HG02943 (cell line): Measurements from ENCODE around the gene ITGA5.

ENCODE experiments used
- ATAC-seq: cut with Tn5 transposase; IDR thresholded peaks from one replicate; pipeline ENCODE4 v1.9.1; 2021; ENCODE audit warnings: mild to moderate bottlenecking, low read depth, moderate library complexity; ENCODE audit not compliant: unreplicated experiment

ITGA5 gene

GRCh38 chr12:54419088-54419887, at the start of gene ITGA5:
Gene ITGA5 (minus strand): TSS chr12:54419266. CDS start chr12:54419198, 68 bp downstream.
- ATAC-seq = no peak

GRCh38 chr12:54465857-54466523, 46.9 kb upstream of the ITGA5 start:
- no peak for ATAC-seq

DNA sequence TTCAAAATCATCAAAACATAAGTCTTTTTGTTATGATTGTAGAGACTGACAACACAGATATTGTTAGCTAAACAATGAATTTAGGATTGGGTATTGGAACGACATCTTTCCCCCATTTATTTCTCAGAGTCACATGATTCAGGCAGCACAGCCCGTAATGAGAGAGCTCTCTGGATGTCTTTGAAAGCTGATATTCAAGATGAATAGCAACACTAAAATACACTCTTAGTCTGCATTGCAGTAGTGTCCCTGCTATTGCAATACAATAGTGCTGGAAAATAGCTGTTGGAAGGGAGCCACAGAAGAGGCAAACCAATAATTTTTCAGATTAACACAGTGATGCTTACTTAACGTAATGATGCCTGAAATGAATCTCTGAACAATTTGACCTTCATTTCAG, 44.4 kb upstream of the ITGA5 start:
- no peak for ATAC-seq

GRCh38 chr12:54463034-54463433, 44.0 kb upstream of the ITGA5 start:
- no peak for ATAC-seq

DNA sequence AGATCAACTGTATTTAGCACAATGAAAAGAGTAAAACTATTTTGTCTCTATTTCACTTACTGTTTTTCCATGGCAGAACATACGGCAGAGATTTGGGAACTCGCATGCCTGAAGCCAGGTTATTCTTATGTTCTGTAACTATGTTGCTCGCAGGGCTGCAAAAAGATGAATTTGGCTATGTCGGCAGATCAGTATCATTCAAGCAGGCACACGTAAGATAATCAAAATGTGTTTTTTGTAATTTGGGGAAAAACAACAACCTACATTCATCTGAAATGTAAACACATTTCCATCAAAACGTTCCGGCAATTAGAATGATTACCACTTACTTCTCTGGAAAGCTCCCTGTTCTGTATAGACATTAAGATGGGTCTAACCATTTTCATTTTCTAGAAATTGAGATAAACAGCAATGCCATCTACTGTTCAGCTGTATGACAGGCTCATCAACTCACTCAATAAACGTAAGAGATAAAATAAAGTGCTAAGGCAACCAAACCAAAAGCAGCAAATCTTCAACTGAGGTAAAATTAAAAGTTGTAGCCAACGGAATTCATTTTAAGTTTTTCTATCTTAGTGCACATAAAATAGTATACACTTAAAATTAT, 41.4 kb upstream of the ITGA5 start:
- ATAC-seq = no peak

DNA sequence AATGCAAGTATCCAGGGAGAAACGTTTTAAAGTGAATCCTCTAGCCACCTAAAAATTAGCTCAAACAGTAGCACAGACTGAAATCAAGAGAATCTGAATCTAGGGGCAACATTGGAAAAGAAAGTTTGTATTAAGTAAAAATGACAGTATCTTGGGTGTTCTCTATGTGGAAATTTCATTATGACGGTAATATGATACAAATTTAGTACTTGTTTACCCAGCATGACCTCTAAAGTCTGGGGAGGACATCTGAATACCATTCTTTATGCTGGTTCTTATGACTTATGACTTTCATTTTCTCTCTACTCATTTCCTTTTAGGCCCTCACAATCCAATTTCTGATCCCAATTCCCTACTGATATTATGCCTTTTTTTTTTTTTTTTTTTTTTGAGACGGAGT, 40.3 kb upstream of the ITGA5 start:
- no peak for ATAC-seq

DNA sequence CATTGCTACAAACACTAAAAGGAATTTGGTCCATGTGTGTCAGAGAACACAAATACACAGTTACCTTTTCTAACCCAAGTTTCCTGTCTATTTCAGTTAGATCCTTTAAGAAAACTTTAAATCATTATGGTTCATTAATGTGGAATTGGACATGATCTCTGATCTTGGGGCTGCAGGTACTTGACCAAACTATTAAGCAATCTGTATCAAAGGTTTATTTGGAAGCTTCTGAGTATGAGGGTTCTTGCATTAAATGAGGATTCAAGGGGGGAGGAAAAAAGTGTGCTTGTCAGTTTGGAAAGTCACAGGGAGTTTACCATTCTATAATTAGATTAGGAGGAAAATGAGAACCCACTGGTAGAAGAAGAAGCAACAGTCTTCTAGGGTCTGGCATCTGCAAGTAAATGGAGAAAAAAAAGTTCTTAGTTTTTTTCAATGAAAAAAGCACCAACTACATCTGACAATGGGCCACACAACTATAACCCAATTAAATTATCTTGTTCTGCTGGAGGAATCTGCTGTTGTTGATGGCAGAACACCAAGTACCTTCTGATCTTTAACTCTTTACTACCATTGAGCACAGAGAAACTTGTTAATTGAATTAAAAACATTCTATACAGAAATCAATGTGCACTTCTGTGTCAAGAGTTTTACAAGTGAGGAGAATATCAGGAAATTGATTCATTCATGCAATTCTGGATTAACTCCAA, 36.8 kb upstream of the ITGA5 start:
- ATAC-seq = no peak

GRCh38 chr12:54452628-54453027, 33.6 kb upstream of the ITGA5 start:
- ATAC-seq = no peak

DNA sequence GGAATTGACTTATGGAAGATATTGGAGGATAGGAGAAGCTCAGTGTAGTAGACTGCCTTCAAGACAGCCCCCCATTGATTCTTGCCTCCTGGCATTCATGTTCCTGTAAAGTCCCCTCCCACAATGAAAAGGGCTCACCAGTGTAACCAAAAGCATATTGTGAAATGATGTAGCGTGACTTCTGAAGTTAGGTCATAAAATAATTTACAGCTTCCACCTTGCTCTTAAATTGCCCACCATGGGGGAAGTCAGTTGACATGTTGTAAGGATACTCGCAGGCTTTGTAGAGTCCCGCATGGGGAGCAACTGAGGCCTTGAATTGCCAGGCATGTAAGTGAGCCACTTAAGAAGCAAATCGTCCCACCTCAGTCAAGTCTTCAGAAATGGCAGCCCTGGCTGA, 29.3 kb upstream of the ITGA5 start:
- ATAC-seq = no peak

DNA sequence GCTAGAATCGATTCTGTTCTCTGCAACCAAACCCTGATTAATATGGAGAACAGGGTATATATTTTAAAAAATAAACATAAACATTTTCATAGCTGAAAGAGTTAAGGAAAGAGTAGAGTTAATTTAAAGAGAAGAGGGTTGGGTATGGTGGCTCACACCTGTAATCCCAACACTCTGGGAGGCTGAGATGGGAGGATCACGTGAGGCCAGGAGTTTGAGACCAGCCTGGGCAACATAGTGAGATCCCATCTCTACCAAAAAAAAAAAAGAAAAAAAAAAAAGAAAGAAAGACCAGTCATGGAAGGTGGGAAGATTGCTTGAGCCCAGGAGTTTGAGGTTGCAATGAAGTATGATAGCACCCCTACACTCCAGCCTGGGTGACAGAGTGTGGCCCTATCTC, 28.9 kb upstream of the ITGA5 start:
- no peak for ATAC-seq

- no peak for ATAC-seq
Measured at GRCh38 chr12:54444206-54444605, 25.1 kb upstream of the ITGA5 start.

- ATAC-seq = no peak
Measured at GRCh38 chr12:54443446-54443845, 24.4 kb upstream of the ITGA5 start.

- no peak for ATAC-seq
Measured at GRCh38 chr12:54442961-54443360, 23.9 kb upstream of the ITGA5 start.

- no peak for ATAC-seq
Measured at GRCh38 chr12:54442099-54442498, 23.0 kb upstream of the ITGA5 start.

GRCh38 chr12:54439521-54440255, 20.6 kb upstream of the ITGA5 start:
- ATAC-seq = no peak

- no peak for ATAC-seq
Measured at GRCh38 chr12:54439096-54439495, 20.0 kb upstream of the ITGA5 start.

GRCh38 chr12:54438517-54438916, 19.5 kb upstream of the ITGA5 start:
- no peak for ATAC-seq

DNA sequence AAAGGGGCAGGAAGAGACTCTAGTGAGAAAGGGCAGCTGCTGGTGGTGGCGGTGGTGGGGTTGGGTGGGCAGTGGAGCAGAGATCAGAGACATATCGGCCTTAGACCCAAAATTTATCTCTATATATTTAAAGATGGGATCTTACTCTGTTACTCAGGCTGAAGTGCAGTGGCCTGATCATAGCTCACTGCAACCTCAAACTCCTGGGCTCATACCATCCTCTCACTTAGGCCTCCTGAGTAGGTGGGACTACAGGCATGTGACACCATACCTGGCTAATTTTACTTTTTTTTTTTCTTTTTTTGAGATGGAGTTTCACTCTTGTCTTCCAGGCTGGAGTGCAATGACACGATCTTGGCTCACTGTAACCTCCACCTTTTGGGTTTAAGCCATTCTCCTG, 18.6 kb upstream of the ITGA5 start:
- no peak for ATAC-seq

GRCh38 chr12:54437243-54437642, 18.2 kb upstream of the ITGA5 start:
- ATAC-seq = no peak

DNA sequence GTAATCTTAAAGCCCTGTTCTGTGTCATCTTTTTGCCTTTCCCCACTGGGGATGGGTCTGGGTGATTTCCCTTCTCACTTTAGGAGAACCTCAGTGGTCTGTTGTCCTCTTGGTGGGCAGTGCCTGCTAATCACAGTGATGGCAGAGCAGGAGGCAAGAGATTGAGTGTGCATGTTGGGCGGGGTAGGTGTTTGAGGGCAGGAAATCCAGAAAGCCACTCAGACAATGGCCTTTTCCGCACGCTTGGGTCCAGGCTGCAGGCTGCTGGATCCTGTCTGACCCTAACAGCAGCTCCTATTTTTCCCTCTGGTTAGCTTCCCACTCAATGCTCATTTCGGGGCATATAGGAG, 13.7 kb upstream of the ITGA5 start:
- ATAC-seq = no peak
